ENCODE results near the gene F8. TPM values are rescaled to one million over a fixed set of nuclear protein-coding genes. Genes with fewer than 3 reads are reported as not detected.

F8 gene
- total and polyA plus RNA-seq, 9 of the 15 experiments (the other 6 are each of a cell fraction or from before 2014, with no cell fraction given): 0.41 to 3.8 (median 0.91) TPM

- ATAC-seq (no peak), FAIRE-seq (no peak), DNase-seq (ENCODE audit: extremely low read depth in 1 of 4, low spot score in 3 of 4) (no peak)
- Histone ChIP-seq H3K4me1 (replicated peaks in 1 of 2; ENCODE audit: control insufficient read depth in 2 of 2, insufficient read depth in 2 of 2, low read length in 2 of 2) (peaks cover 8 to 25% of the 10 kb centered on the region in 2 experiments), H3K9ac (ENCODE audit: insufficient read depth in 1 of 2, low read depth in 2 of 2, low read length in 2 of 2) (0 out of 4 replicates have a peak overlapping the region, but pooled peaks of 1 of the 2 experiments have one; percentile 6), H2AFZ (ENCODE audit: low read depth, low read length) (0 out of 2 replicates have a peak overlapping the region, but pooled peaks have one; percentile 8), H3K9me1 (ENCODE audit: control insufficient read depth, insufficient read depth, low read length) (no peaks in the 10 kb centered on the region), H4K20me1 (replicated peaks; ENCODE audit: control insufficient read depth, insufficient read depth, low read length) (no peaks in the 10 kb centered on the region), H3K79me2 (ENCODE audit: control insufficient read depth, insufficient read depth, low read length) (peaks cover 9% of the 10 kb centered on the region; the same call in 1 of the 3 replicates), H3K4me3 (no peak overlapping the region), H3K27me3 (ENCODE audit: control insufficient read depth in 2 of 2, insufficient read depth in 2 of 2, low read length in 2 of 2) (no peaks in the 10 kb centered on the region), H3K36me3 (ENCODE audit: control insufficient read depth, insufficient read depth, low read length) (no peaks in the 10 kb centered on the region), H3K4me2 (ENCODE audit: insufficient read depth, low read length) (no peak overlapping the region), H3K27ac (ENCODE audit: extremely low read depth, low read depth, low read length) (no peak overlapping the region), H3K9me3 (replicated peaks; ENCODE audit: control insufficient read depth, insufficient read depth, low read depth, low read length) (no peaks in the 10 kb centered on the region)
- TF ChIP-seq ZSCAN29 (IDR thresholded peaks at IDR 0.05) (peak; percentile 90), CCAR2 (IDR thresholded peaks at IDR 0.05; ENCODE audit: low read depth, low read length) (no peak)
- ChIA-PET POLR2A (interaction anchor here (1.2 to 1.5 kb wide), 2 partner anchors 9 to 34 kb away, joined by 4 to 5 read pairs; partner anchors contain the start of gene MPP1), CTCF (ENCODE audit: low intra/inter-chr PET ratio) (no interaction called here)
- in situ Hi-C loops (cut with MboI): no loop called here
- WGBS (ENCODE audit: insufficient coverage, low coverage, missing lambda C conversion rate): 0% methylated on average over 1 of the region's 1 CpG
- BruUV-seq (replicated peaks): no TSS peak
- intact Hi-C loops (cut with micrococcal nuclease): no loop called here
These were observed 208.7 kb downstream of the F8 start for GRCh38 chrX:154813801-154814200.

GRCh38 chrX:154812341-154813101 is 210.0 kb downstream of the F8 start:
- no peak for ATAC-seq
- Histone ChIP-seq H3K4me1 (replicated peaks in 1 of 2; ENCODE audit: control insufficient read depth in 2 of 2, insufficient read depth in 2 of 2, low read length in 2 of 2) (peaks cover 5 to 25% of the 10 kb centered on the region in 2 experiments), H3K9ac (ENCODE audit: insufficient read depth in 1 of 2, low read depth in 2 of 2, low read length in 2 of 2) (no peak overlapping the region), H3K36me3 (ENCODE audit: control insufficient read depth, insufficient read depth, low read length) (no peaks in the 10 kb centered on the region), H3K9me1 (ENCODE audit: control insufficient read depth, insufficient read depth, low read length) (no peaks in the 10 kb centered on the region), H2AFZ (ENCODE audit: low read depth, low read length) (no peak overlapping the region), H3K4me3 (no peak overlapping the region), H3K79me2 (ENCODE audit: control insufficient read depth, insufficient read depth, low read length) (peaks cover 2% of the 10 kb centered on the region; the same call in 1 of the 3 replicates), H3K4me2 (ENCODE audit: insufficient read depth, low read length) (no peak overlapping the region), H3K27ac (ENCODE audit: extremely low read depth, low read depth, low read length) (no peak overlapping the region), H3K27me3 (ENCODE audit: control insufficient read depth in 2 of 2, insufficient read depth in 2 of 2, low read length in 2 of 2) (no peaks in the 10 kb centered on the region), H3K9me3 (replicated peaks; ENCODE audit: control insufficient read depth, insufficient read depth, low read depth, low read length) (no peaks in the 10 kb centered on the region), H4K20me1 (replicated peaks; ENCODE audit: control insufficient read depth, insufficient read depth, low read length) (no peaks in the 10 kb centered on the region)
- intact Hi-C loops (cut with micrococcal nuclease): no loop called here
- in situ Hi-C loops (cut with MboI): no loop called here
- DNase-seq (ENCODE audit: extremely low read depth in 1 of 4, low spot score in 3 of 4): no peak
- peak; percentile 68 for FAIRE-seq
- CTCF ChIA-PET (ENCODE audit: low intra/inter-chr PET ratio): no interaction called here
- WGBS (ENCODE audit: insufficient coverage, low coverage, missing lambda C conversion rate): 0% methylated on average over 1 of the region's 2 CpGs
- POLR2A ChIA-PET: interaction anchor here (0.5 to 1.7 kb wide), 4 partner anchors 8 to 903 kb away, joined by 3 to 7 read pairs (median 4); no protein-coding TSS in a partner anchor
- no TSS peak for BruUV-seq (replicated peaks)
- no peak for TF ChIP-seq SREBF2 (CRISPR knock-in tag; IDR thresholded peaks at IDR 0.05)
- TF ChIP-seq, protein P1, sequence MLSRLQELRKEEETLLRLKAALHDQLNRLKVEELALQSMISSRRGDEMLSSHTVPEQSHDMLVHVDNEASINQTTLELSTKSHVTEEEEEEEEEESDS (CRISPR knock-in tag; IDR thresholded peaks at IDR 0.05): no peak
- TF ChIP-seq, protein P2, sequence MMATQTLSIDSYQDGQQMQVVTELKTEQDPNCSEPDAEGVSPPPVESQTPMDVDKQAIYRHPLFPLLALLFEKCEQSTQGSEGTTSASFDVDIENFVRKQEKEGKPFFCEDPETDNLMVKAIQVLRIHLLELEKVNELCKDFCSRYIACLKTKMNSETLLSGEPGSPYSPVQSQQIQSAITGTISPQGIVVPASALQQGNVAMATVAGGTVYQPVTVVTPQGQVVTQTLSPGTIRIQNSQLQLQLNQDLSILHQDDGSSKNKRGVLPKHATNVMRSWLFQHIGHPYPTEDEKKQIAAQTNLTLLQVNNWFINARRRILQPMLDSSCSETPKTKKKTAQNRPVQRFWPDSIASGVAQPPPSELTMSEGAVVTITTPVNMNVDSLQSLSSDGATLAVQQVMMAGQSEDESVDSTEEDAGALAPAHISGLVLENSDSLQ (IDR thresholded peaks at IDR 0.05): peak; percentile 75
- TF ChIP-seq USF1 (CRISPR knock-in tag; IDR thresholded peaks at IDR 0.05): no peak
- TF ChIP-seq ID3 (CRISPR knock-in tag; IDR thresholded peaks at IDR 0.05): no peak
- no peak for TF ChIP-seq ID3 (tag; IDR thresholded peaks at IDR 0.05)

All from K562 (cell line).